ENCODE results near the gene DIAPH1.

The DIAPH1 gene

GRCh38 chr5:141492168-141492885, 126.5 kb downstream of the DIAPH1 start:
- Histone ChIP-seq H3K36me3 (ENCODE audit: control insufficient read depth in 2 of 2, insufficient read depth in 1 of 2, low read length in 2 of 2) (no peaks in the 10 kb centered on the region), H3K9me3 (ENCODE audit: control insufficient read depth, insufficient read depth, low read depth, low read length) (no peaks in the 10 kb centered on the region), H3K4me1 (ENCODE audit: control insufficient read depth, insufficient read depth, low read length) (no peaks in the 10 kb centered on the region), H3K27ac (ENCODE audit: extremely low read depth, low read depth, low read length) (no peak overlapping the region), H3K4me3 (ENCODE audit: low read depth, low read length) (no peak overlapping the region)
- TF ChIP-seq ZNF843 (tag by site-specific recombination; IDR thresholded peaks at IDR 0.05) (no peak), ZNF140 (tag by site-specific recombination; IDR thresholded peaks at IDR 0.05) (no peak), ZNF449 (tag by site-specific recombination; IDR thresholded peaks at IDR 0.05) (no peak), ZNF394 (tag by site-specific recombination; IDR thresholded peaks at IDR 0.05; ENCODE audit: borderline replicate concordance) (no peak), ZNF639 (tag by site-specific recombination; IDR thresholded peaks at IDR 0.05) (no peak), ZNF157 (tag by site-specific recombination; IDR thresholded peaks at IDR 0.05) (no peak), ZNF692 (tag by site-specific recombination; IDR thresholded peaks at IDR 0.05) (no peak), GLI4 (tag by site-specific recombination; IDR thresholded peaks at IDR 0.05) (no peak), ZNF146 (tag by site-specific recombination; IDR thresholded peaks at IDR 0.05) (no peak), ZBTB10 (tag by site-specific recombination; IDR thresholded peaks at IDR 0.05) (no peak), ZNF610 (tag by site-specific recombination; IDR thresholded peaks at IDR 0.05; ENCODE audit: borderline replicate concordance) (no peak), ZSCAN30 (tag by site-specific recombination; IDR thresholded peaks at IDR 0.05) (no peak), ZNF23 (tag by site-specific recombination; IDR thresholded peaks at IDR 0.05; ENCODE audit: borderline replicate concordance) (no peak), ZNF114 (tag by site-specific recombination; IDR thresholded peaks at IDR 0.05) (no peak), ZNF670 (tag by site-specific recombination; IDR thresholded peaks at IDR 0.05; ENCODE audit: low read depth) (no peak), HOXD13 (CRISPR knock-in tag; IDR thresholded peaks at IDR 0.05; ENCODE audit: borderline replicate concordance) (no peak), ZNF571 (tag by site-specific recombination; IDR thresholded peaks at IDR 0.05) (no peak), ZBTB26 (tag by site-specific recombination; optimal IDR thresholded peaks at IDR 0.05) (no peak), ZNF791 (tag by site-specific recombination; IDR thresholded peaks at IDR 0.05) (no peak), ZBTB20 (tag by site-specific recombination; IDR thresholded peaks at IDR 0.05) (no peak)
- POLR2A ChIA-PET, result interaction anchor here (0.8 kb wide), 1 partner anchor 17 kb away, joined by 3 read pairs; the partner anchor contains the start of gene PCDHGC3
- CTCF ChIA-PET, result interaction anchor here (0.6 to 1.0 kb wide), 2 partner anchors 20 to 1566 kb away, joined by 3 read pairs; no protein-coding TSS in a partner anchor
